Brain microvascular endothelial cell (primary cell): ENCODE measurements around the gene SASH1.

ENCODE experiments used
- DNase-seq: peaks from one replicate; pipeline ENCODE4 v3.0.0-alpha.2; 2020
- H3K27ac ChIP-seq: fragments of 250-450 bp; sonication (Bioruptor Pico); 2 replicates; pipeline ENCODE4 v1.5.1; 2020; ENCODE audit warnings: mild to moderate bottlenecking, moderate library complexity
- H3K27me3 ChIP-seq: fragments of 250-450 bp; sonication (Bioruptor Pico); replicated peaks from 2 replicates; pipeline ENCODE4 v1.5.1; 2020; ENCODE audit warnings: mild to moderate bottlenecking
- H3K36me3 ChIP-seq: fragments of 250-450 bp; sonication (Bioruptor Pico); replicated peaks from 2 replicates; pipeline ENCODE4 v1.5.1; 2020; ENCODE audit warnings: mild to moderate bottlenecking
- H3K4me3 ChIP-seq: 2 replicates; pipeline ENCODE4 v1.5.1; 2011; ENCODE audit warnings: low read depth, mild to moderate bottlenecking, control low read depth, low read length, moderate library complexity
- CTCF ChIP-seq: IDR thresholded peaks from 2 replicates; pipeline ENCODE4 v1.5.1; 2011; ENCODE audit warnings: low read depth, mild to moderate bottlenecking, moderate library complexity, low read length, control low read depth, inconsistent platforms; ENCODE audit errors: missing control alignments
- in situ Hi-C: cut with HindIII; loops from 2 replicates; pipeline ENCODE4 v1.10.0; 2017; ENCODE audit warnings: low sequenced_read_pairs, low pct_ligation_motif_present

The SASH1 gene

GRCh38 chr6:148497257-148497656 lies 154.6 kb downstream of the SASH1 start:
- in situ Hi-C loops: no loop called here
- no peak for TF ChIP-seq CTCF
- Histone ChIP-seq H3K27ac (peak overlapping the region; percentile 33), H3K36me3 (no peaks in the 10 kb centered on the region), H3K4me3 (no peak overlapping the region), H3K27me3 (no peaks in the 10 kb centered on the region)
- peak; percentile 72 for DNase-seq

DNA sequence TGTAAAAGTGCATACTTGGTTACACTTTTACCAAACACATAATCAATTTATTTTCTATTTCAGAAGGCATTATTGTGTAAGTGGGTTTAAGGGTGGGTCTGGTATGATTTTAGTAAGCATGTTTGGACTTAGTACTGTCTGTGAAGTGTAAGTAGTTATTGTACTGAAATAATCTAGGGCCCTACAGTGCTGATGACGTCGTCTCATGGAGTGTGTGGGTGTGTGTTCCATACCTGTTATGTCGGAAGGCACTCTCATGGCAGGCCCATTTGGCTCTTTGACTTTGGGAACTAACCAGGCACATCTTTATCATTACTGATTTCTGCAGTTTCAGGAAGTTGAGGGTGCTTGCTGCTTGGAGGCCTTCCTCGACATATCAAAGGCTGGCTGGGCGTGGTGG lies 155.1 kb downstream of the SASH1 start:
- DNase-seq: no peak
- H3K27me3 ChIP-seq: no peaks in the 10 kb centered on the region
- in situ Hi-C loops: no loop called here
- no peak overlapping the region for H3K4me3 ChIP-seq
- no peak for TF ChIP-seq CTCF
- H3K27ac ChIP-seq: peak overlapping the region; percentile 33
- H3K36me3 ChIP-seq: no peaks in the 10 kb centered on the region

GRCh38 chr6:148500402-148500801 lies 157.8 kb downstream of the SASH1 start:
- no peaks in the 10 kb centered on the region for H3K27me3 ChIP-seq
- TF ChIP-seq CTCF: no peak
- in situ Hi-C loops: no loop called here
- H3K36me3 ChIP-seq: no peaks in the 10 kb centered on the region
- H3K4me3 ChIP-seq: no peak overlapping the region
- no peak for DNase-seq
- peak overlapping the region; percentile 72 for H3K27ac ChIP-seq

DNA sequence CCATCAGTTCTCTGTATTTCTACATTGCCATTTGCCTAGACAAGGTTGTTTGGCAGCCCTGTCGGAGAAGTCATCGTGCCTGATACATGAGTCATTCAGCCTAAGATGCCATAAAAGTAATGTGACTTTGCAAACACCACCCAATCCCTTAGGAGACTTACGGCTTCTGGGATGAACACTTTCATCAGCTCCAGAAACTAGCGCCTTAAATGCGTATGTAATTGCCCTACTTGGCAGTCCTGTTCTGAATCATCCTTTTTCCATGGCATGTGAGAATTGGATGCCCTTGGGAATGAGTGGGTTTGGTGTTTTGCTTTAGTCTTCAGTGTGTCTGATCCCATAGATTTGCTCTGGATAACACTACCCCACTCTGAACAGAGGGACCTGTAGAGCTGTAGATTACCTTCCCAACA lies 158.5 kb downstream of the SASH1 start:
- no peak for TF ChIP-seq CTCF
- H3K4me3 ChIP-seq: no peak overlapping the region
- in situ Hi-C loops: no loop called here
- DNase-seq: peak; percentile 90
- no peaks in the 10 kb centered on the region for H3K36me3 ChIP-seq
- H3K27ac ChIP-seq: peak overlapping the region; percentile 72
- no peaks in the 10 kb centered on the region for H3K27me3 ChIP-seq

- TF ChIP-seq CTCF: no peak
Observed at GRCh38 chr6:148502083-148502772, 159.6 kb downstream of the SASH1 start.

GRCh38 chr6:148502773-148503135 lies 160.1 kb downstream of the SASH1 start:
- in situ Hi-C loops: no loop called here
- Histone ChIP-seq H3K36me3 (no peaks in the 10 kb centered on the region), H3K27me3 (no peaks in the 10 kb centered on the region), H3K27ac (peak overlapping the region; percentile 41), H3K4me3 (no peak overlapping the region)
- no peak for DNase-seq
- TF ChIP-seq CTCF: no peak

More at GRCh38 chr6:148502083-148502772, 159.6 kb downstream of the SASH1 start:
- Histone ChIP-seq H3K4me3 (no peak overlapping the region), H3K36me3 (no peaks in the 10 kb centered on the region), H3K27me3 (no peaks in the 10 kb centered on the region), H3K27ac (peak overlapping the region; percentile 72)
- in situ Hi-C loops: no loop called here
- no peak for DNase-seq
